Adipocyte (in vitro differentiated cells): ENCODE data around the gene RBMS3.

ENCODE experiments used
- DNase-seq: peaks from one replicate; pipeline ENCODE4 v3.0.0-alpha.2; 2015; ENCODE audit warnings: low read depth
- H3K27me3 ChIP-seq: replicated peaks from 2 replicates; pipeline ENCODE4 v1.7.0; 2013; ENCODE audit warnings: mild to moderate bottlenecking, low read length, moderate library complexity; ENCODE audit not compliant: control insufficient read depth, insufficient read depth
- H3K36me3 ChIP-seq: 2 replicates; pipeline ENCODE4 v1.7.0; 2013; ENCODE audit warnings: low read length, mild to moderate bottlenecking, moderate library complexity; ENCODE audit not compliant: control insufficient read depth, insufficient read depth, severe bottlenecking
- H3K4me1 ChIP-seq: 2 replicates; pipeline ENCODE4 v1.7.0; 2013; ENCODE audit warnings: mild to moderate bottlenecking, low read length, moderate library complexity; ENCODE audit not compliant: control insufficient read depth, insufficient read depth
- H3K4me3 ChIP-seq: 2 replicates; pipeline ENCODE4 v1.7.0; 2013; ENCODE audit warnings: mild to moderate bottlenecking, low read length, moderate library complexity
- H3K9ac ChIP-seq: 2 replicates; pipeline ENCODE4 v1.7.0; 2013; ENCODE audit warnings: mild to moderate bottlenecking, low read length, moderate library complexity
- H3K9me3 ChIP-seq: 2 replicates; pipeline ENCODE4 v1.7.0; 2013; ENCODE audit warnings: mild to moderate bottlenecking, low read length, moderate library complexity; ENCODE audit not compliant: control insufficient read depth

RBMS3 gene

GRCh38 chr3:29587340-29587739, 306.5 kb downstream of the RBMS3 start:
- H3K4me1 ChIP-seq: peaks cover 19% of the 10 kb centered on the region
- H3K9me3 ChIP-seq: no peaks in the 10 kb centered on the region
- no peaks in the 10 kb centered on the region for H3K36me3 ChIP-seq
- H3K9ac ChIP-seq: no peak overlapping the region
- no peaks in the 10 kb centered on the region for H3K27me3 ChIP-seq
- DNase-seq: no peak
- no peak overlapping the region for H3K4me3 ChIP-seq

- Histone ChIP-seq H3K4me1 (peaks cover 2% of the 10 kb centered on the region), H3K9ac (no peak overlapping the region), H3K36me3 (no peaks in the 10 kb centered on the region), H3K4me3 (no peak overlapping the region), H3K27me3 (no peaks in the 10 kb centered on the region), H3K9me3 (no peaks in the 10 kb centered on the region)
- no peak for DNase-seq
Measured at GRCh38 chr3:29590012-29590411, 309.1 kb downstream of the RBMS3 start.

- Histone ChIP-seq H3K27me3 (no peaks in the 10 kb centered on the region), H3K4me3 (no peak overlapping the region), H3K9ac (no peak overlapping the region), H3K36me3 (no peaks in the 10 kb centered on the region), H3K4me1 (no peaks in the 10 kb centered on the region), H3K9me3 (no peaks in the 10 kb centered on the region)
- DNase-seq: no peak
Measured at GRCh38 chr3:29590461-29590860, 309.6 kb downstream of the RBMS3 start.

- Histone ChIP-seq H3K9ac (no peak overlapping the region), H3K36me3 (no peaks in the 10 kb centered on the region), H3K9me3 (no peaks in the 10 kb centered on the region), H3K4me1 (no peaks in the 10 kb centered on the region), H3K4me3 (no peak overlapping the region), H3K27me3 (no peaks in the 10 kb centered on the region)
- DNase-seq: no peak
Measured at GRCh38 chr3:29591579-29591978, 310.7 kb downstream of the RBMS3 start.

GRCh38 chr3:29593802-29594201, 312.9 kb downstream of the RBMS3 start:
- Histone ChIP-seq H3K9me3 (no peaks in the 10 kb centered on the region), H3K36me3 (no peaks in the 10 kb centered on the region), H3K4me3 (no peak overlapping the region), H3K9ac (no peak overlapping the region), H3K27me3 (no peaks in the 10 kb centered on the region), H3K4me1 (peaks cover 5% of the 10 kb centered on the region)
- no peak for DNase-seq

- Histone ChIP-seq H3K9ac (no peak overlapping the region), H3K4me1 (peaks cover 5% of the 10 kb centered on the region), H3K36me3 (no peaks in the 10 kb centered on the region), H3K4me3 (no peak overlapping the region), H3K9me3 (no peaks in the 10 kb centered on the region), H3K27me3 (no peaks in the 10 kb centered on the region)
- peak; percentile 54 for DNase-seq
Measured at GRCh38 chr3:29594261-29594660, 313.4 kb downstream of the RBMS3 start.

- Histone ChIP-seq H3K4me3 (peak overlapping the region; percentile 49), H3K4me1 (peaks cover 5% of the 10 kb centered on the region), H3K27me3 (no peaks in the 10 kb centered on the region), H3K36me3 (no peaks in the 10 kb centered on the region), H3K9ac (no peak overlapping the region), H3K9me3 (no peaks in the 10 kb centered on the region)
- peak; percentile 22 for DNase-seq
Measured at GRCh38 chr3:29597376-29598008, 316.6 kb downstream of the RBMS3 start.

GRCh38 chr3:29601861-29602585, 321.2 kb downstream of the RBMS3 start:
- Histone ChIP-seq H3K36me3 (no peaks in the 10 kb centered on the region), H3K9me3 (no peaks in the 10 kb centered on the region), H3K9ac (no peak overlapping the region), H3K4me1 (peaks cover 16% of the 10 kb centered on the region), H3K4me3 (no peak overlapping the region), H3K27me3 (no peaks in the 10 kb centered on the region)
- DNase-seq: no peak

- H3K4me1 ChIP-seq: peaks cover 11% of the 10 kb centered on the region
- H3K27me3 ChIP-seq: no peaks in the 10 kb centered on the region
- no peaks in the 10 kb centered on the region for H3K36me3 ChIP-seq
- H3K9ac ChIP-seq: no peak overlapping the region
- H3K4me3 ChIP-seq: no peak overlapping the region
- no peaks in the 10 kb centered on the region for H3K9me3 ChIP-seq
- peak; percentile 69 for DNase-seq
Measured at GRCh38 chr3:29605845-29606244, 325.0 kb downstream of the RBMS3 start.

- Histone ChIP-seq H3K4me3 (no peak overlapping the region), H3K9ac (no peak overlapping the region), H3K27me3 (no peaks in the 10 kb centered on the region), H3K4me1 (peaks cover 11% of the 10 kb centered on the region), H3K36me3 (no peaks in the 10 kb centered on the region), H3K9me3 (no peaks in the 10 kb centered on the region)
- peak; percentile 52 for DNase-seq
Measured at GRCh38 chr3:29606416-29606815, 325.5 kb downstream of the RBMS3 start.

GRCh38 chr3:29608414-29609327, 327.8 kb downstream of the RBMS3 start:
- Histone ChIP-seq H3K4me1 (peaks cover 11% of the 10 kb centered on the region), H3K27me3 (no peaks in the 10 kb centered on the region), H3K36me3 (no peaks in the 10 kb centered on the region), H3K9ac (no peak overlapping the region), H3K9me3 (no peaks in the 10 kb centered on the region), H3K4me3 (no peak overlapping the region)
- no peak for DNase-seq
